ENCODE data around the gene OLFM3.

The OLFM3 gene

DNA sequence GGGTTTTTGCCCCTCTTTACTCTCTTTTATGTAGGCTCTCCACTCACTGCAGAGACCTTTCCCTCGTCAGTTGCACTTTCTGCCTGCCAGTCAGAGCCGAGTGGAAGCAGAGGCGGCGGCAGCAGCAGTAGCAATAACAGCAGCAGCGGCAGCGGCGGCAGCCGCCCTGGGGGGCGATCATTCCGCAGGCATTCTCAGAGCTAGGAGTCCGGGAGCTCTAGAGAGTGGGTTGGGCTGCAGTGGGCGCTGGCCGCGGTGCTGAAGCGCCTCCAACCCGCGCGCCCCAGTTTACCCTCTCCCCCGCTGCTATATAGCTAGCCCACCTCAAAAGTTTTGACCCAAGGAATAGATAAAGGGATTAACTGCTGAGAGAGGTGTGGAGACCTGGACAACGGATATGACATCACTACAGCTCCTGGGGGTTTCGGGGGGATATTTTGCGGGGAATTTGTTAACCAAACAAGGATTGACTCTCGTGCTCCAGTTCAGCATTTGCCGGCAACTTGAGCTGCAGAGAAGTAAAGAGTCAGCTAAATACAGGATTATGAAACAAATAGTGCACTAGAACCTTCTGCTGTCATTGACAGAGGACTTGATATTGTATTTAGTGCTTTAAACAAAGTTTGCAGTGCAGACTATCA lies at the start of gene OLFM3:
TSS of gene OLFM3 (minus strand) at position 102 of the 641 bp plus-strand sequence.
- DNase-seq (ENCODE audit: low read depth in 2 of 2), result no peak

GRCh38 chr1:102045752-102046151 lies 49.0 kb upstream of the OLFM3 start:
- DNase-seq (ENCODE audit: low read depth in 2 of 2), result no peak

GRCh38 chr1:102032534-102032933 lies 35.8 kb upstream of the OLFM3 start:
- no peak for DNase-seq (ENCODE audit: low read depth in 2 of 2)

GRCh38 chr1:102019530-102019929 lies 22.8 kb upstream of the OLFM3 start:
- no peak for DNase-seq (ENCODE audit: low read depth in 2 of 2)

DNA sequence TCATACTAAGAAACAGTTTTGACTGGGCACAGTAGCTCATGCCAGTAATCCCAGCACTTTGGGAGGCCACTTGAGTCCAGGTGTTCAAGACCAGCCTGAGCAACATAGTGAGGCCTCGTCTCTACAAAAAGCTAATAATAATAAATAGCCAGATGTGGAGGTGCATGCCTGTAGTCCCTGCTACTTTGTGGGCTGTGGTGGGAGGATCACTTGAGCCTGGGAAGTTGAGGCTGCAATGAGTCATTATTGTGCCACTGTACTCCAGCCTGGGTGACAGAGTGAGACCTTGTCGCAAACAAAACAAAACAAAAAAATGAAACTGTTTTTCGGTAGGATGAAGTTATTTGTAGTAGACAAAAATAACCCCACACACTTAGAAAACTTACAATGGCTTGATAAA lies 19.0 kb upstream of the OLFM3 start:
- DNase-seq (ENCODE audit: low read depth in 2 of 2), result no peak

DNA sequence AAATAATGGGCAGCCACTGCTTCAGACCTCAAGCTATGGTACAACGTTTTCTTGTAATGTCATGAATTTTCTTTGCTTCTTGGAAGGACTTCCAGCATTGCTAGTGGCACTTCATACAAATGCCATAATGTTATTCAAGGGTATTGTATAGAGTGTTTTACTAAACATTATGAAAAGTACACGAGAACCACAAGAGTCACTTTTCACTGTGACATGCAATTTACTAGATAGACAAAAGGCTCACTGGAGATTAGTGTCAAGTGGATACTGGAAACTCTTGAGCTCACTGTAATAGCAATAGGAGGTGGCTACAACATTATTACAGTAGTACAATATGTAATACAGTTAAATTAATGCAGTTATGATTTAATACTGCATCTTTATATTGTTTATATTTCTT lies 5.3 kb upstream of the OLFM3 start:
- DNase-seq (ENCODE audit: low read depth in 2 of 2), result no peak

GRCh38 chr1:101995984-101996745 lies 561 bp downstream of the OLFM3 start:
- DNase-seq (ENCODE audit: low read depth in 2 of 2), result no peak

DNA sequence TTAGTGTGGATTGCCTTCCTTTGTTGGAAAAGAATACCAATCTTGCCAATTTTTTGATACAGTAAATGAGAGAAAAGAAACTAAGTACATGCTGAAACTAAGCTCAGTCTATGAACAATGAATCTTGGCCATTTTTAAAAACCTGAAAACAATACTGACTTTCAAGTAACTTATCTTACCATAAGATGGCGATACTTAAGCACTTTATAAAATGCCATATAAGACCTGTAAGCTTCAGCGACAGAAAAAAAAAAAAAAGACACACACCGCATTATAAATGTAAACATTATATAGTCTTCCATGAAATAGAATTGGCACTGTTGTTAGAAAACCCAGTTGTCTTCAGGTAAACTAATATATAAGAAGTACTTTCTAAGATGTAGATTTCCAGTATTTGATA lies 3.0 kb downstream of the OLFM3 start:
- no peak for DNase-seq (ENCODE audit: low read depth in 2 of 2)

DNA sequence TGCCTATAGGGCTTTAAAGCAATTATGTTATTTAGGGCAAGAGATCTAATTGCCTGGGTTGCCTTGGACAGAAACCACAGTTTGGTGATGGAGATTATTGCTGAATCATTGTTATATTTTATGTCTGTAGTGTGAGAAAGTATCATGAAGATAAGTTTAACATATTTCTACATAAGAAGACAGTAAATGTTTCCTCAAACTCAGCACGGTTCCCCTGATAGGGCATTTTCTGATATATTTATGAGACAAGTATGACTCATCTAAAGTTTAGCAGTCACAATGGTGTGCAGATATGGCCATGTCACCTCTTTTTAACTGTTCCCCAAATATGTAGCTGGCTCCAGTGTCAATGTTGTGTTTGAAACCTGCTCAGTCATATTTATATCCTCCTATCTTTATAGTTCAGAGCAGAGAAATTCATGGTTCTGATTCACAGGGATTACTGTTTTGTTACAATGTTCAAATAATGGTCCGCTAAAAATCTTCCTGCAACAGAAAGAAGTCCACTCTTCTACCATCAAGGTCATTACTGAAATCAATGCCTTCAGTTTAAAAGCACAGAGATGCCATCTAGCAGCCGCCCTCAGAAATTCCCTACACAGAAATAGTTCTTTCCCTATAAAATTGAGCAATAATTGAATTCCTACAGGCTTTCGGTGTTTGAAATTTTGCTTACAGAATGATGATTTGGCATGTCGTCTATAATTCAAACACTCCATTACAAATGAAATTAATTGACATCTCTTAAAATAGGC lies 3.7 kb downstream of the OLFM3 start:
- no peak for DNase-seq (ENCODE audit: low read depth in 2 of 2)

GRCh38 chr1:101980974-101981373 lies 15.8 kb downstream of the OLFM3 start:
- DNase-seq (ENCODE audit: low read depth in 2 of 2), result no peak

- DNase-seq (ENCODE audit: low read depth in 2 of 2), result no peak
Measured at GRCh38 chr1:101977266-101977665, 19.5 kb downstream of the OLFM3 start.

DNA sequence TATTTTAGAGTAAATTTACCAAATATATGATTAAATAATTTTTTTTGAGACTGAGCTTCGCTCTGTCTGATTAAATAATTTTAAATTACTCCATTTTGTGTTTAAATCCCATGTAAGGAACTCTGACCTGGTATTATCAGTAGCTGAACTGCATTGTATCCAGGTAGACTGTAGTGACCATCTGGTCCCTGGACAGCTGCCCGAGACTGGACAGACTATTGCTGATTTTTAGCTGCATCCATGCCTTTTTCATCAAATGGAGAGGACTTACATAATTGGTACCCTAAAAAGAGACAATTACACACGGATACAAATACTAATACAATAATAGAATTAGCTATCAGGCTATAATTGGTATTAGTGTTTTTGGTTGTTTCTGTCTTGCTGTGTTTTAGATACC lies 20.6 kb downstream of the OLFM3 start:
- no peak for DNase-seq (ENCODE audit: low read depth in 2 of 2)

- DNase-seq (ENCODE audit: low read depth in 2 of 2), result no peak
Measured at GRCh38 chr1:101975371-101975770, 21.4 kb downstream of the OLFM3 start.

- no peak for DNase-seq (ENCODE audit: low read depth in 2 of 2)
Measured at GRCh38 chr1:101974599-101975274, 22.0 kb downstream of the OLFM3 start.

DNA sequence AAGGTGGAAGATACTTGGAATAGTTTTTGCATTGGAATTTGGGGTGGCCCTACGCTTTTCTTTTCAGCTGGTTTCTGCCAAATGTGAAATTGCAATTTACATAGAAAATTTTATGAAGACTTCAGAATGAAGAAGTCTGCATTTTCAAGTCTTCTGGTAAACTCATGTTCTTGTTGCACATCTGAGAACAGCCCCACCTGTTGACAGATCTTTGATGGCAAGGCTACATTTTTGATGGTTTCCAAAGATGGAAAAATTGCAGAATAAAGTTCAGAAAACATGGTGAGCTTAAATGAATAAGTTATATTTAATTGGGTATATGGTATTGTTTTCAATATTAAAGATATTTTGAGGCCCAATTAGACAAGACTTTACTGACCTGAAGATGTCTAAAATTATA lies 25.4 kb downstream of the OLFM3 start:
- DNase-seq (ENCODE audit: low read depth in 2 of 2), result no peak

DNA sequence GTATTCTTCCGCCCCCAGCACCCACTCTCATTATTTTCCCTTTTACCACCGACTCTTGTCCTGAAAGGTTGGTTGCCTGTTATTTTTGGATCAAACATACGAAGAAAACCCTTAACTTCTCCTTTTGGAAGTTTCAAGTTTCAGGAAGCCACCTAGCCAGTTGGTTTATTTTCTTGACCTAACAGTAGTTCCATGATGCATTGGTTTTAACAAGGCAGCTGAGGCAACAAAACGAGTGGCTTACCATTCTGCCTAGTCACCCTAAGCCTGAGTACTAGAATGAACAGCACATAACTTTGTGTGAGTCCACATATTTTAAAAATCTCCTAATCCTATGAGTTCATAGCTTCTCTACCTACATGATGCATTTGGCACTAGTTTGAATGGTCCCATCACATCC lies 28.9 kb downstream of the OLFM3 start:
- no peak for DNase-seq (ENCODE audit: low read depth in 2 of 2)

GRCh38 chr1:101965341-101965740 lies 31.4 kb downstream of the OLFM3 start:
- DNase-seq (ENCODE audit: low read depth in 2 of 2), result no peak

DNA sequence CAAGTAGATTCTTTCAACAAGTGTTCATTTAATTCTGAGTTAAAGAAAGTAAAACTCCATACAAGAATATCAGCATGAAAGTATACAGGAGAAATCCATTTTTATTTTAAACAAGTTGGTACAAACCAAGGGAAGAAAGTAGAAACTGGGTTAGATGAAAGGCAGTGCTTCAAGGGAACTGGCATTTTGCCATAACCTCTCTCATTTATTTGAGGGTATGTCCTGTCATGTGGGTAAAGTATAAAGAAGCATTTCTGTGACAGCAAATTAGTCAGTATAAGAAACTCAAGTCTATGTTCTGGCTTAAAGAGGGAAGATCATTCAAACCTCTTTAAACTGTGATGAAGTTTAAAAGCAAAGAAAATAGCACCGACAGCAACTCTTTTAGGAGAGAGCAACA lies 32.0 kb downstream of the OLFM3 start:
- no peak for DNase-seq (ENCODE audit: low read depth in 2 of 2)

- no peak for DNase-seq (ENCODE audit: low read depth in 2 of 2)
Measured at GRCh38 chr1:101960142-101960541, 36.6 kb downstream of the OLFM3 start.

- no peak for DNase-seq (ENCODE audit: low read depth in 2 of 2)
Measured at GRCh38 chr1:101959456-101959855, 37.3 kb downstream of the OLFM3 start.

DNA sequence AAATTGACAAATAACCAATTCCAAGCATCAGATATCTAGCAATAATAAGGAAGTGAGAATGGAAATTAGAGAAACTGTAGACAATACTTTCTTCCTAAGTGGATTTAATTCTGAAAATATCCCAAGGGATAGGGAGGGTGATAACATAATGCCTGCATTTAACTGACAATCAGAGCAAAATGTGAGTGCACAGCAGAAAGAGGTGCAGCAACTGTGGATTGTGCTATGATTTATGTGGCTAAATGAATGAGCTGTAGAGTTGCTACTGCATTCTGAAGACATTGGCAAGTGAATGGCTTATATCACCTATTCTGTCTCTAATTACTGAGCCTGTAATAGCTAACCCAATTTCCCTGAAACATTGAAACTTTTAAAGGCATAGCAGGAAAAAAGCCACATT lies 39.0 kb downstream of the OLFM3 start:
- DNase-seq (ENCODE audit: low read depth in 2 of 2), result no peak

DNA sequence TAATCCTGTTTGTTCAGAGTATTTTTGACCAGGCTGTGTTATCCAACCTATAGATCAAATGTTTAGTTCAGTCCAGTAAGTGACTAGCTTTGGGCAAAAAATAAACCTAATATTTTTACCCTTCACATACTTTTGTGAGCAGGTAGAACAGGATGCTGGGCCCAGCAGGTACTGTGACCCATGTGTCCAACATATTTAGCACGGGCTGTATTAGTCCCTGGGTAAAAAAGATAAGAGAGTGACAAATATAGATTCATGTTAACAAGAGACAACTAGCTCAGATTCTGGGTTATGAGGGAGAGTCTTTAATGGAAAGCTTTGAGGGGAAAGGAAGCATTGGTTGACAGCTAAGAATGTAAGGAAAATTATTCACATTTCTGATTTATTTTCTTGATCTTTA lies 43.1 kb downstream of the OLFM3 start:
- DNase-seq (ENCODE audit: low read depth in 2 of 2), result no peak
